GM19452 (cell line): ENCODE data around the gene JDP2.
"Not testable (repeated sequence)": the region's sequence is repeated elsewhere in the genome, so short reads cannot be mapped to it uniquely, and the experiment has no call there.

ENCODE experiments used
- ATAC-seq: cut with Tn5 transposase; IDR thresholded peaks from one replicate; pipeline ENCODE4 v1.9.1; 2021; ENCODE audit not compliant: unreplicated experiment

The JDP2 gene

DNA sequence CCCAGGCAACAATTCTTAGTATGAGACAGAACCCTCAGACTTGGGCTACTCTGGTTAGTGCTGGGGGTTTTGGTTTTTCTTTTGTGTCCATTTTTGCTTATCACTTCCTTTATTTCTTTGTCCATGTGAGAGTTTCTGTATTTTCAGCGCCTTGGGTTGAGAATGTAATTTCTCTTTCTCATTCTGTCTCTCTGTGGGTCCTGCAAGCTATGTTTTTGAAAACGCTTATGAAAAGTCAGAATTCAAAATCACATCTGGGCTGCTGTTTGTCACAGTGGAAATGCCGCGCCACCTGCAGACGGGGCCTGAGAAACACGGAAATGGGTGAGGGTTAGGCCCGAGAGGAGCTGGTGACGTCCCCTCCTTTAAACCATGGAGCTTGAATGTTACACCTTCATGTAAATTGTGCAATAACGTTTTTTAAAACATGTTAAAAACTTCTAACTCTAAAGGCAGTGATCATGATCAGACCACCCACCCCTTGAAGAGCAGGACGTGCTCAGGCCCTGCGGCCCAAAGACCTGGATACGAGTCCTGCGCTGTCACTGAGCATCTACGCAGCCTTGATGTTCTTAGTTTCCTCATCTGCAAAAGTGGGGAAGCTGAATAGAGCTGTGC lies 26.1 kb downstream of the JDP2 start:
- no peak for ATAC-seq

- no peak for ATAC-seq
Measured at GRCh38 chr14:75454963-75455546, 27.2 kb downstream of the JDP2 start.

GRCh38 chr14:75456069-75456996 lies 28.5 kb downstream of the JDP2 start:
- no peak for ATAC-seq

DNA sequence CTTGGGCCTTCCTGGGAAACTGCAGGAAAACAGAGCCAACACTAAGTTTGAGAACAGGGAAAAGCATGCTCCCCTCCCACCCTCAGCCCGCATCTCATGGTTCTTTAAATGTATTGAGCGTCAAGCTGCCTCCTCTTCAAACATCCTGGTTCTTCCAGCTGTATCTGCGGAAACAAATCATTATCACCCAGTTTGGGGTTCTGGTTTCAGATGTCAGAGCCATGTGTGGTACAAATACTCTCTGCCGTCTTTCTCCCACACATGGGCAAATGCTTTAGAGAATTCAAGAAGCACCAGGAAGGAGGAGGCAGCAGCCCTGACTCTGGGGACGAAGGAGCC lies 29.1 kb downstream of the JDP2 start:
- no peak for ATAC-seq

DNA sequence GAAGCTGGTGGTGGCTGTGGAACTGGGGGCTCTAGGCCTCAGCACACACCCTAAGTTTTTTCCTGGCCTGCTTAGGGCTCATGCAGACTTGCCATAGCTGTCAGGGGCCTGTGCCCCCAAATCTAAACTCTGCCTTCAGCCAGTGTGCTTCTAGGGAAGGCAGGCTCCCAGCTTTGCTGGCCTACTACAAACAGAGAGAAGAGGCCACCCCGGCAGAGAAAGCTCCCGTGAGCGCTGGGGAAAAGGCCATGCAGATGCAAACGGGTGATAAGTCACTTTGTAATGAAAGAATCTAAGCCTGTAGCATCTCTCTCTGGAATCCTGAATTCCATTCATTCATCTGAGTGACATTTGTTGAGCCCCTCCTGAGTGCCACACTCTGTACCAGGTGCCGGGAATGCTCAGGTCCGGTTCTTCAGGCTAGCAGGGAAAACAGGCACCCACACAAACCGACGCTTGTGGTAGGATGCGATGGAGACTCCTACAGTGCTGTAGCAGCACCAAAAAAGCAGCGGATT lies 29.9 kb downstream of the JDP2 start:
- ATAC-seq = no peak

DNA sequence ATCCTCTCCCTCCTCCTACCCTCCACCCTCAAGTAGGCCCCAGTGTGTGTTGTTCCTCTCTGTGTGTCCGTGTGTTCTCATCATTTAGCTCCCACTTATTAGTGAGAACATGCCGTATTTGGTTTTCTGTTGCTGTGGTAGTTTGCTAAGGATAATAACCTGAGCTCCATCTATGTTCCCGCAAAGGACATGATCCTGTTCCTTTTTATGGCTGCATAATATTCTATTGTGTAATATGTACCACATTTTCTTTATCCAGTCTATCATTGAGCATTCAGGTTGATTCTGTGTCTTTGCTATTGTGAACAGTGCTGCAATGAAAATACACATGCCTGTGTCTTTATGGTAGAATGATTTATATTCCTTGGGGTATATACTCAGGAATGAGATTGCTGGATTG lies 30.5 kb downstream of the JDP2 start:
- ATAC-seq = no peak

DNA sequence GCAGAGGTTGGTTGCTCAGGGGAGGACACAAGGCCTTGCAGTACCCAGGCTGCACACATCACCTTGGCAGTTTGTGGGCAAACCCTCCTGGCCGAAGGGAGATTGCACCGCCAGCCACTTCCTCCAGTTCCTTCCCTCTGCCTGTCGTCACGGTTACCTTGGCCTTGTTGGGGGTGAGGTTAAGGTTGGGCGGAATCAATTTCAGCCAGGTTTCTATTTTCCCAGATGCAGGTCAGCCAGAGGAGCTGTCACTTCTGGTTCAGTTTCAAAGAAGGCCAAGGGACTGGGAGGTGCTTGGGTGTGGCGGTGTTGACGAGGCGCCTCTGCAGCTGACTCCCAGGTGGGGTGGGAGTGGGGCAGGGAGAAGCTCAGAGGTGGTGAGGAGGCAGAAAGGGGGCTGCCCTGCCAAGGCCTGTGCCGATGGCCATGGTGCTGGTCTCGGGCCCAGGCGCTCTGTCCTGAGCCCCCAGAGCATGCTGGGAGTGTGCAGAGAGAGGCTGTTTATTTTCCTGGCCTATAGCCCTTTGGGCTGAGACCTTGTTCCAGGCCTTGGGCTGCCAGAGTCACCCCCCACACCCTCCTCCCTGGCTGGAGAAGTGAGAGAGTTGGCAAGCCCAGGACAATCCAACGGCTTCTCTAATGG lies 31.4 kb downstream of the JDP2 start:
- ATAC-seq = no peak

GRCh38 chr14:75459791-75460190 lies 32.0 kb downstream of the JDP2 start:
- no peak for ATAC-seq

DNA sequence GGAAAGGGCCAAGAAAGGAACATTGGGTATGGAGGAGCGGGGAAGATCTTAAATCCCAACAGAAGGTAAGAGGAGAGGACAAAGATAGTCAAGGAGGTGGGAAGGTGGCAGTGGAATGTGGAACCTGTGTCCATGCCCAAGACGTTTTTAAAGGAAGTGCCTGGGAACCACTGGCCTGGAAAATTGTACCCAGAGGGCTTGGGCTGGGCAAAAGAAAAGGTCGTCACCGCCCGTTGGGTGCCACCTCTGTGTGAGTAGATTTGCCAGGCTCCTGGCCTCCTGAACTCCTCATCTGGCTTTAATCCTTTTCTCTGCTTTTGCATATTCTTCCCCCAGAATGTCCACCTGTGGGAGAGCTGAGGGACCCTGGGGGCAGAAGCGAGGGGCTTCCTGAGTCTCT lies 32.6 kb downstream of the JDP2 start:
- ATAC-seq = no peak

GRCh38 chr14:75461303-75461702 lies 33.5 kb downstream of the JDP2 start:
- ATAC-seq = no peak

DNA sequence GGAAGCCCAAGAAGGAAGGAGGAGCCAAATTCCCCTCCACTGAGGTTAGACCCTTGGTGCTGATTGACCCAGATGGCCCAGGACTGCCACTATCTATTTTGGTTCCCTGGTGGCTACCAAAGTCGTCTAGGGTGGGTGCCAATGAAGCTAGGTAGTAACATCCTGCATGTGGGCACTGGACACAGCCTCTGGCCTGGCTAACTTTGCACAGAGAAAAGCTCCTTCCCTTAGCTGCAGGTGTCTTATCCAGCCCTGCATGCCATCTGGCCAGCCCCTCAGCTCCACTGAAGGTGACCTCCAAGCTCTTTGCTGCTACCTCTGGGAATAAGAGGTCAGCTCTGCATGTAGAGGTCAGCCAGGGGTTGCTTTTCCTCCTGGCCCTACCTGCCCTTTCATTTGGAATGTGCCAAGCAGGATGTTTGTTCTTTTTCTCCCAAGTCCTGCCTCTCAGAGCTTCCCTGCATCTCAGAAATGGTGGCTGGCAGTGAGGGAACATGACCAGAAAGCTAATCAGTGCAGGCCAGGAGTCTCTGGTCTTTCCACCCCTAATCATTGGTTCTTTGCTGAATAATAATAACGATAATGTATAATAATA lies 34.0 kb downstream of the JDP2 start:
- no peak for ATAC-seq

DNA sequence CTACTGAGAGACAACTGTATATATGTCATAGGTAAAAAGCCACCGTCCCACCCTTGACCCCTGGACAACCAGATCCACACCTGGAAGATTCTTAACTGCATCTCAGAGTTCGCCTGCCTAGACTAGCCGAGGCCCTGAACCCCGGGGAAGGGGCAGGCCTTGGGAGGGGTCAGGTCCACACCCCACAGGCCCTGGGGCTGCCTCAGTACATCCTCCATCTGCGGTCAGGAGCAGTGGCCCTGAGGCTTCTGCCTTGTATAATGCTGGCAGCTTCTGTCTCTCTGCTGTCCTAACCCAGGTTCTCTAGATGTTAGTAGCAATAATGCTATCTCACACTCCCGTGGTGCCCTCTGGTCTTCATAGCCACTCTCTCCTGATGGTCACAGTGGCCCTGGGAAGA lies 36.8 kb downstream of the JDP2 start:
- ATAC-seq = no peak

DNA sequence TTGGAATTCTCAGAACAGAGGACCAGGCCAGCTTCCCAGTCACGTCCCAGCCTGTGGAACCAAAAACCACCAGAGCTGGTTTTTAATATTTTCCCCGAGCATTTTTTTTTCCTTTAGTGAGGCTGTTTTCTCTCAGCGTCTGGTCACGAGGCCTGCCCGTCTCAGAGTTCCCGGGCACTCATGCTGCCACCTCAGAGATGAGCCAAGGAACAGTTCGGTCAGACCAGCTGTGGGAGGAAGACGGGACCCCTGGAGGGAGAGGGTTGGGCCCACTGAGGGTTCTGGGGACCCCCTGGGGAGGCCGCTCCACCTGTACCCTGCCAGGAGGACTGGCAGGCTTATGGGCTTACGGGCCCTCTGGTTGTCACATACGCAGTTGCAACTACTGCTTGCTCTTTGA lies 39.9 kb downstream of the JDP2 start:
- ATAC-seq = no peak

DNA sequence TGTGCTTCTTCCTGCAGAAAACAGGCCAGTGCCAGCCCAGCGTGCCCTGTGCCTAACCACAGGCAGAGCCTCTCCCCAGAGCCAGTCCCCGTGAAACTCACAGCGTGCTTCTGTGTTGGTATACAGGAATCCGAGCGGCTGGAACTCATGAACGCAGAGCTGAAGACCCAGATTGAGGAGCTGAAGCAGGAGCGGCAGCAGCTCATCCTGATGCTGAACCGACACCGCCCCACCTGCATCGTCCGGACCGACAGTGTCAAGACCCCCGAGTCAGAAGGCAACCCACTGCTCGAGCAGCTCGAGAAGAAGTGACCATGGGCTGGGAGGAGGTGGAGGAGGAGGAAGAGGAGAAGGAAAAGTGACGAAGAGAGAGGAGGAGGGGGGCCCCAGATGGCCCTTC lies 41.3 kb downstream of the JDP2 start:
- no peak for ATAC-seq

GRCh38 chr14:75469606-75470237 lies 41.9 kb downstream of the JDP2 start:
- ATAC-seq = no peak

DNA sequence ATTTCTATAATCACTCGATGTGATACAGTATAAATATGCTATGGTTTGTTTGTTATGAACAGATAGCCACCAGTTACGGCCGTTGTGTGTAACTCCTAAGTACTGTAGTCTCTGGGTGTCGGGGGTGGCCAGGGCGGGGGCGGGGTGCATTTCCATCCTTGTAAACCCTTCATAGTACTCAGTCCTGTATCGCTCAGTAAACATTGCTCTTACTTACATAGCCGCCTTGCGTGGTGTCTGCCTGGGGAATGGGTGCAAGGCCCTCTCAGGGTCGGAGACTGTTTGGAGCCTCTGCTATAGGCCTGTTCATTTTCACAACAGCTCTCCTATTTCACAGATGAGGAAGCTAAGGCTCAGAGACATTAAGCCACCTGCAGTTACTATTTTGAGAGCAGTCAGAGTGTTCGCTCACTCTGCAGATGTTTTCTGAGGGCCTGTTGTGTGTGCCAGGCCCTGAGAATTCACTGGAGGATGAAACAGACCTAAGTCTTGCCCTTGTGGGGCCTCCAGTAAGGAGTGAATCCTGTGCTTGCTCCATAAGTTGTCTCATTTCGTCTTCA lies 42.5 kb downstream of the JDP2 start:
- ATAC-seq = no peak

- no peak for ATAC-seq
Measured at GRCh38 chr14:75471059-75471458, 43.2 kb downstream of the JDP2 start.

DNA sequence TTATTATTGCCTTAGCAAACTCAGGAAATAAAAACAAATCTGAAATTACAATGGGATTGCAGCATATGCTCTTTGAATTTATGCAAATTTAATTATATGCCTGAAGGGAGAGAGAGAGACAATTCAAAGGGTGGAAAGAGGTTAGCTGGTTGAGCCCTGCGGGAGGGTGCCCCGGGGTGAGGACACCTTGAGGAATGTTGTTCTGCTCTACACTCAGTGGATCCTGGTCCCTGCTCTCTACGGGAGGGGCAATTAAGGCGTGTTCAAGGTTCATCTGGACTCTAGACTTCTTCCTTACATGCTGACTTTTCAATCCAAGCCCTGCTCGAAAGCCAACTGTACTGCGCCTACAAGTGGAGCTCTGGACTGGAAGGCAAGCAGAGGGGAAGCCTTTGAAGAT lies 46.3 kb downstream of the JDP2 start:
- not testable (repeated sequence) for ATAC-seq

DNA sequence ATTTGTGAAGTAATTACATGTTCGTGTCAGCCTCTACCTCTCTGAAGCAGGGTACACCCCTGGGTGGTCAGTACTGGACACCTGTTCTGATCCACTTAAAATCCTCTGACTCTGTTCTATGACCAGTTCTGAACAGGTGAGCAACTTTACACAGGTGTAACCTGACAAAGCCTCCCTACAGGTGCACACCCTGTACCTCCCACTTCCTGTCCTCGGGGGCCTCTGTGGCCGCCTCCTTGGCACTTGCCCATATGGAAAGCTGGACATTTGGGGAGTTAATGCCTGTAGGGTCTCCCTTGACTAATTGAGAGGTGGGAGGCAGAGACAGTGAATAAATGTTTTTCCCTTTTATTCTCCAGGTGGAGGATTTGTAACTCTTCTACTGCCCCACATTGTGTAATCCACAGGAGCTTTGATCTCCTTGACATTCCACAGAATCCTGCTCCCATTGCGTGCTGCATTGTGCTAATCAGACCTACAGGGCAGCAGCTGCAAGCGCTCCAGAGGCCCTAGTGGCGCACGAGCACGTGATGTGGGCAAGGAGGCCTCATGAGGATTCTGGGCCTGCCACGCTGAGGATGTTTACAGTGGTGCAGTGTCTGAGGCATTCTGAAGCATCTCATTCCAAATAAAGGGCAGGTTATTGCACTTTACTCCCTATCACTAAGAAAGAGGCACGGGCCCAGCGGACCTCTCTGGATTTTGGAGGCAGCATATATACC lies 48.6 kb downstream of the JDP2 start:
- no peak for ATAC-seq

- no peak for ATAC-seq
Measured at GRCh38 chr14:75477881-75478280, 50.1 kb downstream of the JDP2 start.
